GM23248 (cell line): ENCODE data around the gene PSMA7. TPM values are rescaled to one million over a fixed set of nuclear protein-coding genes. Genes with fewer than 3 reads are reported as not detected.
A peak's percentile ranks its signal among the peaks of the same experiment; 100 is the strongest.

Source experiments
- DNase-seq: peaks from one replicate; pipeline ENCODE4 v3.0.0-alpha.2; 2015
- H2AFZ ChIP-seq: fragments of 200-600 bp; sonication (generic); 2 replicates; pipeline ENCODE4 v1.6.1; 2016; ENCODE audit warnings: antibody characterized with exemption
- H3F3A ChIP-seq: fragments of 200-600 bp; sonication (generic); 2 replicates; pipeline ENCODE4 v1.6.1; 2016; ENCODE audit warnings: mild to moderate bottlenecking, antibody characterized with exemption, mixed run types; ENCODE audit not compliant: insufficient read depth
- H3K27ac ChIP-seq: fragments of 200-600 bp; sonication (generic); 2 replicates; pipeline ENCODE4 v1.5.1; 2016; ENCODE audit warnings: mild to moderate bottlenecking
- H3K27me3 ChIP-seq: fragments of 200-600 bp; sonication (generic); replicated peaks from 2 replicates; pipeline ENCODE4 v1.6.1; 2016; ENCODE audit warnings: mild to moderate bottlenecking; ENCODE audit not compliant: insufficient read depth
- H3K36me3 ChIP-seq: fragments of 200-600 bp; sonication (generic); 2 replicates; pipeline ENCODE4 v1.6.1; 2016; ENCODE audit warnings: low read depth, mild to moderate bottlenecking
- H3K4me1 ChIP-seq: fragments of 200-600 bp; sonication (generic); 2 replicates; pipeline ENCODE4 v1.6.1; 2016; ENCODE audit warnings: mild to moderate bottlenecking; ENCODE audit not compliant: insufficient read depth
- H3K4me2 ChIP-seq: fragments of 200-600 bp; sonication (generic); one replicate; pipeline ENCODE4 v1.6.1; 2016; ENCODE audit warnings: mild to moderate bottlenecking; ENCODE audit not compliant: unreplicated experiment
- H3K4me3 ChIP-seq: fragments of 200-600 bp; sonication (generic); 2 replicates; pipeline ENCODE4 v1.5.1; 2016; ENCODE audit warnings: mild to moderate bottlenecking
- H3K79me2 ChIP-seq: fragments of 200-600 bp; sonication (generic); 2 replicates; pipeline ENCODE4 v1.6.1; 2016; ENCODE audit warnings: mild to moderate bottlenecking; ENCODE audit not compliant: insufficient read depth
- H3K9ac ChIP-seq: fragments of 200-600 bp; sonication (generic); 2 replicates; pipeline ENCODE4 v1.6.1; 2016; ENCODE audit warnings: mild to moderate bottlenecking
- H3K9me2 ChIP-seq: fragments of 200-600 bp; sonication (generic); 2 replicates; pipeline ENCODE4 v1.6.1; 2016; ENCODE audit warnings: mixed run types, mild to moderate bottlenecking, moderate library complexity; ENCODE audit not compliant: insufficient read depth
- H3K9me3 ChIP-seq: fragments of 200-600 bp; sonication (generic); one replicate; pipeline ENCODE4 v1.6.1; 2017; ENCODE audit warnings: low read depth
- H4K20me1 ChIP-seq: fragments of 200-600 bp; sonication (generic); 2 replicates; pipeline ENCODE4 v1.6.0; 2016; ENCODE audit not compliant: insufficient read depth
- EZH2 ChIP-seq: fragments of 200-600 bp; sonication (generic); IDR thresholded peaks from 2 replicates; pipeline ENCODE4 v1.6.1; 2018; ENCODE audit warnings: antibody characterized with exemption, mild to moderate bottlenecking; ENCODE audit not compliant: insufficient read depth, poor library complexity, severe bottlenecking
- EZH2phosphoT487 ChIP-seq: fragments of 200-600 bp; sonication (generic); IDR thresholded peaks from 2 replicates; pipeline ENCODE4 v1.6.1; 2018; ENCODE audit warnings: antibody characterized with exemption, moderate library complexity, mild to moderate bottlenecking, low read depth; ENCODE audit not compliant: insufficient read depth
- WGBS, 2 experiments: methylation state at CpG; one replicate each; pipeline ENCODE4 v1.1.6; 2015 to 2017; ENCODE audit warnings: low lambda C conversion rate in 2 of 2, low coverage in 1 of 2; ENCODE audit errors: missing lambda C conversion rate in 2 of 2; 5-methylcytosine and 5-hydroxymethylcytosine counted together
- in situ Hi-C: fragments of 300-500 bp; cut with MboI; formaldehyde crosslinking; loops from 2 replicates; pipeline ENCODE4 v1.15.0; 2020
- polyA plus RNA-seq: library from polyadenylated mRNA; unstranded; fragments of >200 nt; fragmentation: Nextera tagmentation; extraction: Ambion mirVana; gene quantifications from 2 replicates; pipeline ENCODE4 v1.2.1, GENCODE V29; 2016
- total RNA-seq: library from RNA; depleted of rRNA; stranded (reverse); fragments of >200 nt; shearing (Covaris generic); gene quantifications from 2 replicates; pipeline ENCODE4 v1.2.3, GENCODE V29; 2014

PSMA7 gene
- total and polyA plus RNA-seq, 2 experiments from 2014 or later: 268 to 488 TPM

- Histone ChIP-seq H3K27me3 (no peaks in the 10 kb centered on the region), H3F3A (peaks cover 23% of the 10 kb centered on the region), H3K27ac (no peak overlapping the region), H3K4me3 (no peak overlapping the region), H3K9me2 (no peaks in the 10 kb centered on the region), H3K79me2 (peaks cover 87% of the 10 kb centered on the region), H3K4me2 (no peak overlapping the region), H3K9me3 (no peaks in the 10 kb centered on the region), H4K20me1 (peaks cover 10% of the 10 kb centered on the region), H3K36me3 (no peaks in the 10 kb centered on the region), H2AFZ (no peak overlapping the region), H3K9ac (no peak overlapping the region; the same call in 1 of the 2 replicates), H3K4me1 (peaks cover 22% of the 10 kb centered on the region)
- in situ Hi-C loops: no loop called here
- 96 to 97% methylated on average over 7 of the region's 7 CpGs for WGBS, 2 experiments
- TF ChIP-seq EZH2phosphoT487 (no peak), EZH2 (no peak)
- no peak for DNase-seq
Observed at GRCh38 chr20:62145688-62146018, 2.5 kb upstream of the PSMA7 start.

- H4K20me1 ChIP-seq: peaks cover 15% of the 10 kb centered on the region
- WGBS, 2 experiments: 1% methylated on average over 57 to 94 of the region's 104 CpGs
- H3K27ac ChIP-seq: peak overlapping the region; percentile 79
- peak overlapping the region; percentile 92 for H3K4me2 ChIP-seq
- no peaks in the 10 kb centered on the region for H3K9me2 ChIP-seq
- TF ChIP-seq EZH2: no peak
- TF ChIP-seq EZH2phosphoT487: no peak
- DNase-seq: peak; percentile 88
- no peaks in the 10 kb centered on the region for H3K9me3 ChIP-seq
- peak overlapping the region; percentile 76 for H3K4me3 ChIP-seq
- peaks cover 88% of the 10 kb centered on the region for H3K79me2 ChIP-seq
- H3K9ac ChIP-seq: peak overlapping the region; percentile 94
- peaks cover 24% of the 10 kb centered on the region for H3K4me1 ChIP-seq
- H3K27me3 ChIP-seq: no peaks in the 10 kb centered on the region
- in situ Hi-C loops: no loop called here
- H2AFZ ChIP-seq: peak overlapping the region; percentile 58
- H3F3A ChIP-seq: peaks cover 31% of the 10 kb centered on the region
- peaks cover 14% of the 10 kb centered on the region for H3K36me3 ChIP-seq
Observed at GRCh38 chr20:62143957-62144825, 997 bp upstream of the PSMA7 start.

GRCh38 chr20:62142252-62143080, 728 bp downstream of the PSMA7 start:
- H3K4me2 ChIP-seq: peak overlapping the region; percentile 87
- WGBS, 2 experiments: 1% methylated on average over 56 to 59 of the region's 71 CpGs
- TF ChIP-seq EZH2phosphoT487: no peak
- TF ChIP-seq EZH2: no peak
- H3K9ac ChIP-seq: peak overlapping the region; percentile 94
- H3K4me3 ChIP-seq: peak overlapping the region; percentile 76
- H3K9me3 ChIP-seq: no peaks in the 10 kb centered on the region
- peaks cover 38% of the 10 kb centered on the region for H3F3A ChIP-seq
- peaks cover 24% of the 10 kb centered on the region for H3K4me1 ChIP-seq
- peak overlapping the region; percentile 79 for H3K27ac ChIP-seq
- in situ Hi-C loops: no loop called here
- H4K20me1 ChIP-seq: peaks cover 15% of the 10 kb centered on the region
- H3K36me3 ChIP-seq: peaks cover 30% of the 10 kb centered on the region
- no peaks in the 10 kb centered on the region for H3K27me3 ChIP-seq
- H3K9me2 ChIP-seq: no peaks in the 10 kb centered on the region
- H3K79me2 ChIP-seq: peaks cover 88% of the 10 kb centered on the region
- no peak overlapping the region for H2AFZ ChIP-seq
- DNase-seq: peak; percentile 47

GRCh38 chr20:62141397-62142251, 1.6 kb downstream of the PSMA7 start:
- peaks cover 24% of the 10 kb centered on the region for H3K4me1 ChIP-seq
- DNase-seq: peak; percentile 71
- H3K36me3 ChIP-seq: peaks cover 38% of the 10 kb centered on the region
- TF ChIP-seq EZH2phosphoT487 (no peak), EZH2 (no peak)
- H3K27ac ChIP-seq: peak overlapping the region; percentile 79
- H3K4me2 ChIP-seq: peak overlapping the region; percentile 87
- no peaks in the 10 kb centered on the region for H3K9me3 ChIP-seq
- no peaks in the 10 kb centered on the region for H3K9me2 ChIP-seq
- peaks cover 46% of the 10 kb centered on the region for H3F3A ChIP-seq
- H4K20me1 ChIP-seq: peaks cover 15% of the 10 kb centered on the region
- in situ Hi-C loops: no loop called here
- WGBS, 2 experiments: 18% methylated on average over 14 of the region's 14 CpGs
- peak overlapping the region; percentile 94 for H3K9ac ChIP-seq
- H3K27me3 ChIP-seq: no peaks in the 10 kb centered on the region
- peaks cover 86% of the 10 kb centered on the region for H3K79me2 ChIP-seq
- peak overlapping the region; percentile 76 for H3K4me3 ChIP-seq
- no peak overlapping the region for H2AFZ ChIP-seq
